Endothelial cell of umbilical vein (primary cell): ENCODE measurements around the gene CHID1. TPM values are rescaled to one million over a fixed set of nuclear protein-coding genes. Genes with fewer than 3 reads are reported as not detected.

Experiments
- BruUV-seq: library from RNA; stranded (reverse); fragments of 400-500 nt; replicated peaks from 2 replicates; lab custom pipeline; 2021; lab: Mats Ljungman, UMichigan
- CTCF ChIA-PET: fragments of 300-600, 350-600 bp; sonication (Branson Sonifier 250); formaldehyde crosslinking; loops from one replicate; lab custom pipeline; 2021; ENCODE audit warnings: antibody characterized with exemption, inconsistent platforms; lab: Charles Lee
- POLR2A ChIA-PET: fragments of 300-600, 350-600 bp; sonication (Branson Sonifier 250); formaldehyde crosslinking; loops from one replicate; lab custom pipeline; 2021; ENCODE audit warnings: antibody characterized with exemption, inconsistent platforms; lab: Charles Lee
- DNase-seq: peaks from one replicate; pipeline ENCODE4 v3.0.0-alpha.2; 2011; ENCODE audit warnings: low read depth, low spot score
- FAIRE-seq: peaks from 2 replicates; lab custom pipeline; 2011; peaks lifted over from hg19 to GRCh38; lab: Jason Lieb, UNC
- H2AFZ ChIP-seq: 2 replicates; pipeline ENCODE4 v1.6.0; 2012; ENCODE audit warnings: low read depth, low read length, control low read depth, inconsistent platforms
- H3K27ac ChIP-seq: 2 replicates; pipeline ENCODE4 v1.5.1; 2011; ENCODE audit warnings: low read depth, mild to moderate bottlenecking, control low read depth, low read length, moderate library complexity; ENCODE audit not compliant: insufficient read depth
- H3K27me3 ChIP-seq, 2 experiments: 2 replicates each; pipeline versions ENCODE4 v1.6.0 to v1.6.1; 2011; ENCODE audit warnings: low read length in 2 of 2, mixed read lengths in 1 of 2; ENCODE audit not compliant: control insufficient read depth in 2 of 2, insufficient read depth in 2 of 2
- H3K36me3 ChIP-seq, 2 experiments: 2 replicates in 1 of 2; 3 replicates in 1 of 2; pipeline ENCODE4 v1.5.1; 2011; ENCODE audit warnings: low read length in 2 of 2, mild to moderate bottlenecking in 1 of 2, moderate library complexity in 1 of 2; ENCODE audit not compliant: control insufficient read depth in 2 of 2, insufficient read depth in 2 of 2; ENCODE audit errors: extremely low read depth in 1 of 2
- H3K4me1 ChIP-seq: 3 replicates; pipeline ENCODE4 v1.5.1; 2011; ENCODE audit warnings: mild to moderate bottlenecking, low read length; ENCODE audit not compliant: control insufficient read depth, insufficient read depth; ENCODE audit errors: extremely low read depth
- H3K4me2 ChIP-seq: 2 replicates; pipeline ENCODE4 v1.6.1; 2011; ENCODE audit warnings: low read length, control low read depth, mixed read lengths; ENCODE audit not compliant: insufficient read depth
- H3K4me3 ChIP-seq, 3 experiments: fragments of 200-600 bp in 1 of 3; sonication (generic), shearing (Covaris generic) in 1 of 3; replicated peaks in 1 of 3; 2 replicates each; pipeline ENCODE4 v1.5.1; 2011 to 2016; ENCODE audit warnings: control low read depth in 3 of 3, low read length in 3 of 3, mild to moderate bottlenecking in 2 of 3, inconsistent platforms in 1 of 3, low read depth in 1 of 3, moderate library complexity in 1 of 3; ENCODE audit not compliant: insufficient read depth in 1 of 3
- H3K79me2 ChIP-seq: 2 replicates; pipeline ENCODE4 v1.6.0; 2012; ENCODE audit warnings: low read length, inconsistent platforms; ENCODE audit not compliant: control insufficient read depth, insufficient read depth
- H3K9ac ChIP-seq: replicated peaks from 2 replicates; pipeline ENCODE3; 2011; ENCODE audit warnings: low read length, control low read depth; ENCODE audit not compliant: insufficient read depth; ENCODE audit errors: extremely low read depth
- H3K9me1 ChIP-seq: replicated peaks from 3 replicates; pipeline ENCODE4 v1.6.0; 2011; ENCODE audit warnings: mild to moderate bottlenecking, low read length; ENCODE audit not compliant: control insufficient read depth, insufficient read depth; ENCODE audit errors: extremely low read depth
- H3K9me3 ChIP-seq: replicated peaks from 2 replicates; pipeline ENCODE4 v1.5.1; 2012; ENCODE audit warnings: low read length, inconsistent platforms; ENCODE audit not compliant: control insufficient read depth, insufficient read depth
- H4K20me1 ChIP-seq: replicated peaks from 2 replicates; pipeline ENCODE3; 2011; ENCODE audit warnings: mild to moderate bottlenecking, low read length; ENCODE audit not compliant: control insufficient read depth, insufficient read depth; ENCODE audit errors: extremely low read depth
- EZH2 ChIP-seq: IDR thresholded peaks from 2 replicates; pipeline ENCODE4 v1.6.1; 2012; ENCODE audit warnings: borderline replicate concordance, low read depth, mild to moderate bottlenecking, moderate library complexity, low read length, inconsistent platforms; ENCODE audit not compliant: severe bottlenecking
- FOS ChIP-seq: IDR thresholded peaks from 2 replicates; pipeline ENCODE4 v1.6.1; 2011; ENCODE audit warnings: mild to moderate bottlenecking, low read length, moderate library complexity, borderline replicate concordance; ENCODE audit not compliant: insufficient read depth
- GATA2 ChIP-seq: IDR thresholded peaks from 2 replicates; pipeline ENCODE4 v1.7.0; 2011; ENCODE audit warnings: low read depth, mild to moderate bottlenecking, moderate library complexity, mixed read lengths, low read length; ENCODE audit not compliant: insufficient read length, insufficient read depth
- JUN ChIP-seq: IDR thresholded peaks from 2 replicates; pipeline ENCODE4 v1.6.1; 2011; ENCODE audit warnings: borderline replicate concordance, low read depth; ENCODE audit not compliant: insufficient read length, insufficient read depth
- MYC ChIP-seq: IDR thresholded peaks from one replicate; pipeline ENCODE4 v1.6.1; 2011; ENCODE audit warnings: mild to moderate bottlenecking, low read depth, low read length
- POLR2A ChIP-seq: IDR thresholded peaks from 2 replicates; pipeline ENCODE4 v1.6.1; 2012; ENCODE audit warnings: low read depth, mild to moderate bottlenecking, control low read depth, low read length
- POLR2AphosphoS5 ChIP-seq: IDR thresholded peaks from 2 replicates; pipeline ENCODE4 v1.6.1; 2012; ENCODE audit warnings: low read depth, mild to moderate bottlenecking, control low read depth, low read length, moderate library complexity; ENCODE audit not compliant: insufficient read depth
- dilution Hi-C: fragments of 300-500 bp; cut with MboI; formaldehyde crosslinking; loops from one replicate; pipeline ENCODE4 v1.15.0; 2019; ENCODE audit warnings: low sequenced_read_pairs; ENCODE audit not compliant: extremely low pct_ligation_motif_present
- intact Hi-C: fragments of 100-400 bp; cut with micrococcal nuclease; formaldehyde crosslinking; loops from one replicate; pipeline ENCODE4 v1.10.0; 2022
- polyA plus RNA-seq, 4 experiments: library from polyadenylated mRNA; depleted of rRNA in 3 of 4; stranded (reverse) in 3 of 4; unstranded in 1 of 4; fragments of >200 nt; gene quantifications; 2 replicates each; pipeline versions ENCODE4 v1.2.1 to v1.2.3, GENCODE V29; 2011 to 2012; ENCODE audit warnings: missing spikeins in 1 of 4
- total RNA-seq: library from RNA; stranded (reverse); gene quantifications from 2 replicates; pipeline ENCODE4 v1.2.3, GENCODE V29; 2021
- TF ChIP-seq, protein P1 (sequence below), 2 donors: IDR thresholded peaks; 1 replicate in 1 of 2; 2 replicates in 1 of 2; pipeline ENCODE4 v1.5.1; 2011; ENCODE audit warnings: low read length in 2 of 2, mild to moderate bottlenecking in 2 of 2, moderate library complexity in 2 of 2, control low read depth in 1 of 2, inconsistent platforms in 1 of 2, low read depth in 1 of 2; ENCODE audit not compliant: insufficient read depth in 1 of 2; ENCODE audit errors: extremely low read depth in 1 of 2
- TF ChIP-seq, protein P2 (sequence below): IDR thresholded peaks from 2 replicates; pipeline ENCODE4 v1.6.1; 2011; ENCODE audit not compliant: insufficient read depth, insufficient read length

Gene CHID1
- total and polyA plus RNA-seq, 2 donors (not counting 3 experiments of a cell fraction or from before 2014, with no cell fraction given) = 89.8 to 107 TPM

DNA sequence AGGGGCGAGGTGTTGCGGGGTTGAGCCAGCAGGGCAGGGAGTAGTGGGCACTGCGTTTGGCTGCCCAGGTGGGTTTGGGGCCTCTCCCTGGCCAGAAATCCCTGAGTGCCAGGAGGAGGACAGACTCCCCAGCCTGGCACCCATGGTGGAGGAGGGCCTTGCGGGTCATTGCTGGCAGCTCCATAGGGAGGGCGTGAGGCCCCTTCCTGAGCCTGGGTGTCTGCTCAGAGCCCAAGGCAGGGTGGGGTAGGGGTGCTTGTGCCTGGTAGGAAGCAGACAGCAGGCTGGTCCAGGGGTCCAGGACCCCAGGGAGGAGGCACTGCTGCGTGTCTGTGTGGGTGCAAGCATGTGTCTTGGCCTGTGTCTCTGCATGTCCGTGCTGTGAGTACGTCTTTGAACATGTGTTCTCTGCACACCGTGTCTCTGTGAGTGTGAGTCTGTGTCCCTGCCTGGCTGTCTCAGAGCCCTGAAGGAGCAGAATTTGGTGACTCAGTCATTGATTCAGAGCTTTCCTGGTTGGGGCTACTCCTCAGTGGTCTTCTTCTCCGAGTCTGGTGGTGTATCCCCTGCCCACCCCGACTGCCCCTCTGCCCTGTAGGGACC lies 64.0 kb downstream of the CHID1 start:
- H3K4me3 ChIP-seq = no peak overlapping the region
- no peaks in the 10 kb centered on the region for H3K36me3 ChIP-seq
- intact Hi-C loops (loop anchor here (5.0 kb wide), 1 partner anchor 131 kb away; no protein-coding TSS in a partner anchor), dilution Hi-C loops (no loop called here)
- H3K27me3 ChIP-seq = no peaks in the 10 kb centered on the region
- peaks cover 29% of the 10 kb centered on the region for H3K4me1 ChIP-seq
- no peaks in the 10 kb centered on the region for H4K20me1 ChIP-seq
- POLR2A ChIA-PET = no interaction called here
- no TSS peak for BruUV-seq
- H3K4me2 ChIP-seq = no peak overlapping the region
- no peak overlapping the region for H3K27ac ChIP-seq
- CTCF ChIA-PET = interaction anchor here (1.2 to 3.3 kb wide), 4 partner anchors 10 to 205 kb away, joined by 3 to 46 read pairs (median 10); no protein-coding TSS in a partner anchor
- TF ChIP-seq, protein P1, sequence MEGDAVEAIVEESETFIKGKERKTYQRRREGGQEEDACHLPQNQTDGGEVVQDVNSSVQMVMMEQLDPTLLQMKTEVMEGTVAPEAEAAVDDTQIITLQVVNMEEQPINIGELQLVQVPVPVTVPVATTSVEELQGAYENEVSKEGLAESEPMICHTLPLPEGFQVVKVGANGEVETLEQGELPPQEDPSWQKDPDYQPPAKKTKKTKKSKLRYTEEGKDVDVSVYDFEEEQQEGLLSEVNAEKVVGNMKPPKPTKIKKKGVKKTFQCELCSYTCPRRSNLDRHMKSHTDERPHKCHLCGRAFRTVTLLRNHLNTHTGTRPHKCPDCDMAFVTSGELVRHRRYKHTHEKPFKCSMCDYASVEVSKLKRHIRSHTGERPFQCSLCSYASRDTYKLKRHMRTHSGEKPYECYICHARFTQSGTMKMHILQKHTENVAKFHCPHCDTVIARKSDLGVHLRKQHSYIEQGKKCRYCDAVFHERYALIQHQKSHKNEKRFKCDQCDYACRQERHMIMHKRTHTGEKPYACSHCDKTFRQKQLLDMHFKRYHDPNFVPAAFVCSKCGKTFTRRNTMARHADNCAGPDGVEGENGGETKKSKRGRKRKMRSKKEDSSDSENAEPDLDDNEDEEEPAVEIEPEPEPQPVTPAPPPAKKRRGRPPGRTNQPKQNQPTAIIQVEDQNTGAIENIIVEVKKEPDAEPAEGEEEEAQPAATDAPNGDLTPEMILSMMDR (IDR thresholded peaks at IDR 0.05; ENCODE audit: extremely low read depth in 1 of 2, insufficient read depth in 1 of 2, low read depth in 1 of 2, low read length in 2 of 2) = no peak
- TF ChIP-seq POLR2AphosphoS5 = no peak
- TF ChIP-seq POLR2A = no peak
- TF ChIP-seq FOS = no peak
- no peak for TF ChIP-seq EZH2
- TF ChIP-seq MYC = no peak
- TF ChIP-seq GATA2 = no peak
- no peak for TF ChIP-seq JUN
- TF ChIP-seq, protein P2, sequence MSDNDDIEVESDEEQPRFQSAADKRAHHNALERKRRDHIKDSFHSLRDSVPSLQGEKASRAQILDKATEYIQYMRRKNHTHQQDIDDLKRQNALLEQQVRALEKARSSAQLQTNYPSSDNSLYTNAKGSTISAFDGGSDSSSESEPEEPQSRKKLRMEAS = no peak
- no peaks in the 10 kb centered on the region for H3K9me1 ChIP-seq
- peaks cover 20% of the 10 kb centered on the region for H3K79me2 ChIP-seq
- no peak overlapping the region for H2AFZ ChIP-seq
- DNase-seq (no peak), FAIRE-seq (peak; percentile 50)
- no peak overlapping the region for H3K9ac ChIP-seq
- no peaks in the 10 kb centered on the region for H3K9me3 ChIP-seq
